Measurements from ENCODE around the gene SMIM44. TPM values are rescaled to one million over a fixed set of nuclear protein-coding genes. Genes with fewer than 3 reads are reported as not detected.
"Not testable (repeated sequence)": the region's sequence is repeated elsewhere in the genome, so short reads cannot be mapped to it uniquely, and the experiment has no call there.

SMIM44 gene
- not detected for total RNA-seq

- intact Hi-C loops (cut with DNase I), result no loop called here
- Histone ChIP-seq H3K27me3 (no peaks in the 10 kb centered on the region), H3K27ac (no peak within 1 kb of the TSS), H3K4me1 (no peaks in the 10 kb centered on the region), H3K36me3 (no peaks in the 10 kb centered on the region), H3K4me3 (no peak within 1 kb of the TSS), H3K9me3 (no peaks in the 10 kb centered on the region)
- no peak for DNase-seq (ENCODE audit: extremely low spot score in 2 of 2)
- TF ChIP-seq POLR2A (IDR thresholded peaks at IDR 0.05), result no peak
- no peak for TF ChIP-seq POLR2AphosphoS5 (IDR thresholded peaks at IDR 0.05; ENCODE audit: insufficient read depth in 1 of 2, low read depth in 1 of 2)
- no peak for TF ChIP-seq CTCF (IDR thresholded peaks at IDR 0.05)
Measured at GRCh38 chr19:3483226-3483628, at the start of gene SMIM44. Gene SMIM44, minus strand, starts transcription at chr19:3483441. Its CDS starts 38 bp downstream, at chr19:3483403.

- Histone ChIP-seq H3K27me3 (no peaks in the 10 kb centered on the region), H3K36me3 (peaks cover 0 to 55% of the 10 kb centered on the region in 2 donors), H3K27ac (no peak overlapping the region), H3K9me3 (no peaks in the 10 kb centered on the region), H3K4me1 (peaks cover 11% of the 10 kb centered on the region), H3K4me3 (no peak overlapping the region)
- intact Hi-C loops (cut with DNase I), result no loop called here
- TF ChIP-seq CTCF (IDR thresholded peaks at IDR 0.05) (no peak), POLR2A (IDR thresholded peaks at IDR 0.05) (no peak), POLR2AphosphoS5 (IDR thresholded peaks at IDR 0.05; ENCODE audit: insufficient read depth in 1 of 2, low read depth in 1 of 2) (no peak)
- no peak for DNase-seq (ENCODE audit: extremely low spot score in 2 of 2)
Measured at GRCh38 chr19:3533033-3533432, 49.8 kb upstream of the SMIM44 start.

GRCh38 chr19:3532154-3532786, 49.0 kb upstream of the SMIM44 start:
- Histone ChIP-seq H3K36me3 (peaks cover 0 to 63% of the 10 kb centered on the region in 2 donors), H3K27me3 (no peaks in the 10 kb centered on the region), H3K4me1 (peaks cover 11% of the 10 kb centered on the region), H3K27ac (no peak overlapping the region), H3K9me3 (no peaks in the 10 kb centered on the region), H3K4me3 (no peak overlapping the region)
- TF ChIP-seq CTCF (IDR thresholded peaks at IDR 0.05), result no peak
- TF ChIP-seq POLR2AphosphoS5 (IDR thresholded peaks at IDR 0.05; ENCODE audit: insufficient read depth in 1 of 2, low read depth in 1 of 2), result no peak
- TF ChIP-seq POLR2A (IDR thresholded peaks at IDR 0.05), result no peak
- no peak for DNase-seq (ENCODE audit: extremely low spot score in 2 of 2)
- intact Hi-C loops (cut with DNase I), result no loop called here

- Histone ChIP-seq H3K27me3 (no peaks in the 10 kb centered on the region), H3K4me3 (no peak overlapping the region), H3K4me1 (peaks cover 6% of the 10 kb centered on the region), H3K27ac (no peak overlapping the region), H3K36me3 (peaks cover 0 to 67% of the 10 kb centered on the region in 2 donors), H3K9me3 (no peaks in the 10 kb centered on the region)
- intact Hi-C loops (cut with DNase I), result no loop called here
- TF ChIP-seq POLR2A (IDR thresholded peaks at IDR 0.05), result no peak
- TF ChIP-seq POLR2AphosphoS5 (IDR thresholded peaks at IDR 0.05; ENCODE audit: insufficient read depth in 1 of 2, low read depth in 1 of 2), result no peak
- no peak for TF ChIP-seq CTCF (IDR thresholded peaks at IDR 0.05)
- no peak for DNase-seq (ENCODE audit: extremely low spot score in 2 of 2)
Measured at GRCh38 chr19:3531716-3532115, 48.5 kb upstream of the SMIM44 start.

GRCh38 chr19:3530389-3530788, 47.1 kb upstream of the SMIM44 start:
- Histone ChIP-seq H3K9me3 (no peaks in the 10 kb centered on the region), H3K4me3 (no peak overlapping the region), H3K36me3 (peaks cover 0 to 74% of the 10 kb centered on the region in 2 donors), H3K4me1 (no peaks in the 10 kb centered on the region), H3K27ac (no peak overlapping the region), H3K27me3 (no peaks in the 10 kb centered on the region)
- intact Hi-C loops (cut with DNase I), result no loop called here
- no peak for TF ChIP-seq CTCF (IDR thresholded peaks at IDR 0.05)
- no peak for TF ChIP-seq POLR2AphosphoS5 (IDR thresholded peaks at IDR 0.05; ENCODE audit: insufficient read depth in 1 of 2, low read depth in 1 of 2)
- no peak for TF ChIP-seq POLR2A (IDR thresholded peaks at IDR 0.05)
- no peak for DNase-seq (ENCODE audit: extremely low spot score in 2 of 2)

- H3K27me3 ChIP-seq; H3K4me1 ChIP-seq; H3K4me3 ChIP-seq; H3K9me3 ChIP-seq; intact Hi-C loops (cut with DNase I); H3K27ac ChIP-seq; DNase-seq (ENCODE audit: extremely low spot score in 2 of 2): not testable (repeated sequence)
- peaks cover 0 to 72% of the 10 kb centered on the region in 2 donors for H3K36me3 ChIP-seq
Measured at GRCh38 chr19:3529299-3529698, 46.1 kb upstream of the SMIM44 start.
